ENCODE results near the gene MRPL11. TPM values are rescaled to one million over a fixed set of nuclear protein-coding genes. Genes with fewer than 3 reads are reported as not detected.
A peak's percentile ranks its signal among the peaks of the same experiment; 100 is the strongest.

The MRPL11 gene
- polyA plus RNA-seq, 3 donors: 14.7 to 64.6 (median 59.6) TPM

DNA sequence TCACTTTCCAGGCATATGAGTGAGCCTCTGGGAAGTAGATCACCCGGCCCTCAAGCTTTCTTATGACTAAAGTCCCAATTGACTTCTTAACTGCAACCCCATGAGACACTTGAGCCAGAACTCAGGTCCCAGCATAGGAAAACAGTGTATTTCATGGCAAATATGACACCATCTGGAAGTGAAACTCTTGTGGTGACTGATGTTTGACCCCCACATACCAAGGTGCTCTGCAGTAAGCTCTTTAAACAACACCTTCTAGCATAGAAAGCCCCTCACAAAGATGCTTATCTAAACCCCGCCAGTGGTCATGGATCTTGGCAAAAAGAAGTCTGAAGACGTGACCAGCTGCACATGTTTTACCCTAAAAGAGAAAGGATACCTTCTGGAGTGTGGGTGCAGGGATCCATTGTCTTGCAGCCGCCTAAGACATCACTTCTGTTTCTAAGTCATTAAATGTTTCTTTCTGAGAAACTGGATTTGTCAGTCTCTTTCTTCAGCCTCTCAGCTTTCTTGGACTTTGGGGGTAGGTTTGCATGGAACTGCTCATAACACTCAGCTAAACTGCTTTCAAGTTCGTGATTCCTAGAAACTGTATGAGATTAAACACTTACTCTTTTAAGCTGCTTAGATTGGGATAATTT lies 20.6 kb upstream of the MRPL11 start:
- Histone ChIP-seq H3K27me3 (ENCODE audit: control insufficient read depth in 2 of 2, insufficient read depth in 2 of 2, low read length in 2 of 2) (peaks cover 0 to 7% of the 10 kb centered on the region in 2 donors), H3K4me3 (replicated peaks in 1 of 3; ENCODE audit: low read depth in 2 of 3, low read length in 3 of 3) (no peak overlapping the region), H2AFZ (ENCODE audit: insufficient read depth, low read depth, low read length, poor library complexity, severe bottlenecking) (no peak overlapping the region), H3K36me3 (replicated peaks in 1 of 2; ENCODE audit: control insufficient read depth in 1 of 2, insufficient read depth in 2 of 2, low read length in 2 of 2) (no peaks in the 10 kb centered on the region), H4K20me1 (ENCODE audit: insufficient read depth, low read length) (no peaks in the 10 kb centered on the region), H3K9me3 (replicated peaks in 1 of 2; ENCODE audit: control insufficient read depth in 1 of 2, insufficient read depth in 1 of 2, low read length in 2 of 2) (peaks cover 0 to 4% of the 10 kb centered on the region in 2 donors), H3K4me1 (ENCODE audit: control insufficient read depth in 1 of 2, insufficient read depth in 2 of 2, low read length in 2 of 2) (peaks cover 35 to 39% of the 10 kb centered on the region in 2 donors), H3K4me2 (replicated peaks; ENCODE audit: extremely low read depth, low read length, poor library complexity, severe bottlenecking) (peak overlapping the region; percentile 11), H3K27ac (ENCODE audit: low read depth in 1 of 2, low read length in 2 of 2) (peak overlapping the region in 1 of 2 donors; percentile 20), H3K9ac (ENCODE audit: insufficient read depth, low read length, poor library complexity, severe bottlenecking) (no peak overlapping the region), H3K79me2 (ENCODE audit: insufficient read depth, low read length) (no peaks in the 10 kb centered on the region)
- Mint-ChIP-seq H3K4me3 (no peak overlapping the region), H3K27me3 (ENCODE audit: low read depth in 3 of 3) (peaks cover 2 to 16% (median 6%) of the 10 kb centered on the region in 3 donors), H3K27ac (peak overlapping the region in 6 of 7 donors; percentile 14 to 64 (median 24)), H3K9me3 (peaks cover 0 to 10% (median 3%) of the 10 kb centered on the region in 7 donors), H3K36me3 (no peaks in the 10 kb centered on the region), H3K4me1 (peaks cover 38% of the 10 kb centered on the region)
- DNase-seq: peak in 1 of 3 donors; percentile 27
- 76% methylated on average over 3 of the region's 5 CpGs for WGBS (ENCODE audit: insufficient coverage)
- intact Hi-C loops (cut with micrococcal nuclease): no loop called here
- TF ChIP-seq, protein P1, sequence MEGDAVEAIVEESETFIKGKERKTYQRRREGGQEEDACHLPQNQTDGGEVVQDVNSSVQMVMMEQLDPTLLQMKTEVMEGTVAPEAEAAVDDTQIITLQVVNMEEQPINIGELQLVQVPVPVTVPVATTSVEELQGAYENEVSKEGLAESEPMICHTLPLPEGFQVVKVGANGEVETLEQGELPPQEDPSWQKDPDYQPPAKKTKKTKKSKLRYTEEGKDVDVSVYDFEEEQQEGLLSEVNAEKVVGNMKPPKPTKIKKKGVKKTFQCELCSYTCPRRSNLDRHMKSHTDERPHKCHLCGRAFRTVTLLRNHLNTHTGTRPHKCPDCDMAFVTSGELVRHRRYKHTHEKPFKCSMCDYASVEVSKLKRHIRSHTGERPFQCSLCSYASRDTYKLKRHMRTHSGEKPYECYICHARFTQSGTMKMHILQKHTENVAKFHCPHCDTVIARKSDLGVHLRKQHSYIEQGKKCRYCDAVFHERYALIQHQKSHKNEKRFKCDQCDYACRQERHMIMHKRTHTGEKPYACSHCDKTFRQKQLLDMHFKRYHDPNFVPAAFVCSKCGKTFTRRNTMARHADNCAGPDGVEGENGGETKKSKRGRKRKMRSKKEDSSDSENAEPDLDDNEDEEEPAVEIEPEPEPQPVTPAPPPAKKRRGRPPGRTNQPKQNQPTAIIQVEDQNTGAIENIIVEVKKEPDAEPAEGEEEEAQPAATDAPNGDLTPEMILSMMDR (IDR thresholded peaks at IDR 0.05): no peak

DNA sequence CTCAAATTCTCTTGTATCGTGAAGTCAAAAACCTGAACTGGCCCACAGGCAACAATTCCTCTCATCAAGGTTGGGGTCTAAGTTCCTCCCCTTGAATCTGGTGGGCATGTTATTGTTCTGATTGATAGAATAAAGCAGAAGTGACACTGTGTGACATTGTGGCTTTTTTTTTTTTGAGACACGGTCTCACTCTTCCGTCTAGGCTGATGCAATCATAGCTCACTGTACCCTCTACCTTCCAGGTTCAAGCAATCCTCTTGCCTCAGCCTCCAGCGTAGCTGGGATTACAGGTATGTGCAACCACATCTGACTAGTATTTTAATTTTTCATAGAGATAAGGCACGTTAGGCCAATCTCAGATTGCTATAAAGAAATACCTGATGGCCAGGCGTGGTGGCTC lies 19.2 kb upstream of the MRPL11 start:
- no peak overlapping the region for H3K9ac ChIP-seq (ENCODE audit: insufficient read depth, low read length, poor library complexity, severe bottlenecking)
- WGBS (ENCODE audit: insufficient coverage): 52% methylated on average over 2 of the region's 6 CpGs
- H3K4me3 ChIP-seq (replicated peaks in 1 of 3; ENCODE audit: low read depth in 2 of 3, low read length in 3 of 3): no peak overlapping the region
- peak overlapping the region; percentile 25 for H3K4me2 ChIP-seq (replicated peaks; ENCODE audit: extremely low read depth, low read length, poor library complexity, severe bottlenecking)
- peak overlapping the region in 1 of 2 donors; percentile 61 for H3K4me3 Mint-ChIP-seq
- H2AFZ ChIP-seq (ENCODE audit: insufficient read depth, low read depth, low read length, poor library complexity, severe bottlenecking): no peak overlapping the region
- H4K20me1 ChIP-seq (ENCODE audit: insufficient read depth, low read length): no peaks in the 10 kb centered on the region
- no peaks in the 10 kb centered on the region for H3K36me3 Mint-ChIP-seq
- H3K36me3 ChIP-seq (replicated peaks in 1 of 2; ENCODE audit: control insufficient read depth in 1 of 2, insufficient read depth in 2 of 2, low read length in 2 of 2): no peaks in the 10 kb centered on the region
- H3K9me3 ChIP-seq (replicated peaks in 1 of 2; ENCODE audit: control insufficient read depth in 1 of 2, insufficient read depth in 1 of 2, low read length in 2 of 2): peaks cover 0 to 4% of the 10 kb centered on the region in 2 donors
- intact Hi-C loops (cut with micrococcal nuclease): no loop called here
- H3K9me3 Mint-ChIP-seq: peaks cover 0 to 10% (median 1%) of the 10 kb centered on the region in 7 donors
- peak overlapping the region in 2 of 7 donors; percentile 15 to 64 for H3K27ac Mint-ChIP-seq
- peak overlapping the region in 1 of 2 donors; percentile 9 for H3K27ac ChIP-seq (ENCODE audit: low read depth in 1 of 2, low read length in 2 of 2)
- peaks cover 6 to 20% (median 15%) of the 10 kb centered on the region in 3 donors for H3K27me3 Mint-ChIP-seq (ENCODE audit: low read depth in 3 of 3)
- H3K4me1 ChIP-seq (ENCODE audit: control insufficient read depth in 1 of 2, insufficient read depth in 2 of 2, low read length in 2 of 2): peaks cover 35 to 39% of the 10 kb centered on the region in 2 donors
- H3K79me2 ChIP-seq (ENCODE audit: insufficient read depth, low read length): no peaks in the 10 kb centered on the region
- peak in 2 of 3 donors; percentile 38 to 46 for DNase-seq
- H3K4me1 Mint-ChIP-seq: peaks cover 40% of the 10 kb centered on the region
- TF ChIP-seq, protein P1 (IDR thresholded peaks at IDR 0.05): no peak
- peaks cover 0 to 7% of the 10 kb centered on the region in 2 donors for H3K27me3 ChIP-seq (ENCODE audit: control insufficient read depth in 2 of 2, insufficient read depth in 2 of 2, low read length in 2 of 2)

All from CD14-positive monocyte (primary cell).